A549 treated with AZD2906 at 1 μM for 4 hours (cell line): ENCODE data around the gene SSR2. TPM values are rescaled to one million over a fixed set of nuclear protein-coding genes. Genes with fewer than 3 reads are reported as not detected.

Experiments used
- total RNA-seq: library from RNA; stranded (reverse); fragments of 200-300 nt; extraction: Qiagen RNA extraction; gene quantifications from 5 replicates; pipeline ENCODE4 v1.2.3, GENCODE V29; 2022

Gene SSR2
- 259 to 269 TPM (median 260 TPM) in 5 replicates for total RNA-seq

DNA sequence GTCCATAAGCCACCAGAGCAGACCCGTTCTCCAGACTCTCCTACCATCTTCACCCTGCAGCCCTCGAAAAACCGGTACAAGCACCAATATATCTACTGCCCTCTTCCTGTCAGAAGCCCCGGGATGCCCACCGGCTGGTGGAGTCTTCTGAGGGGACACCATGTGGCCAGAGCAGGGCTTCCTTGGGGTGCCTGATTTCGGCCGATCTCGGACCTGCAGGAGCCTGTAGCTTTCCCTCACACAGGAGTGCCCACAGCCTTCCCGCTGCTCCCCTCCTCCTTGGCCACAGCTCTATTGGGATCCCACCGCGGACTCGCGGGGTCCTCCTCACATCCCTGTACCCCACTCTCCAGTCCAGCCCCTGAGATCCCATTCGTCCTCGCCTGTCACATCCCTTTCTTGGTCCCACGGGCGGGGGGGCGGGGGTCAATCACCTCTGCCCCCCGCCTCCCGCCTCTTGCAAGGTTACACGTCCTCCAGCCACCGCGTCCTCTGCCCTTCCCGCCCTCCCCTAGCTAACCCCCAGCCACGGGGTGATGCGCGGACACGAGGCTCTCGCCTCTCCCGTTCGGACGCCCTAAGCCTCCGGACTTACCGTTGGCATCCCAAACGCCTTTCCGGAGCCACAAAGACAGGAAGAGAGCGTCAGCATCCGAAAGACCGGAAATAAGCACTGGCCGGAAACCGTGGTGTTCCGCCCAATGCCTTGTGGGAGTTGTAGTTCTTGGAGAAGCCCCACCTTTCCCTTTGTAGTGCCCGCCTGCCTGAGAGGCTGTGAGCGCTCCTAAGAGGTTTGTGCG lies at the start of gene SSR2:
Gene SSR2 (minus strand): TSS at position 659 of the 800 bp plus-strand sequence. CDS start 784 bp downstream, outside the sequence.

DNA sequence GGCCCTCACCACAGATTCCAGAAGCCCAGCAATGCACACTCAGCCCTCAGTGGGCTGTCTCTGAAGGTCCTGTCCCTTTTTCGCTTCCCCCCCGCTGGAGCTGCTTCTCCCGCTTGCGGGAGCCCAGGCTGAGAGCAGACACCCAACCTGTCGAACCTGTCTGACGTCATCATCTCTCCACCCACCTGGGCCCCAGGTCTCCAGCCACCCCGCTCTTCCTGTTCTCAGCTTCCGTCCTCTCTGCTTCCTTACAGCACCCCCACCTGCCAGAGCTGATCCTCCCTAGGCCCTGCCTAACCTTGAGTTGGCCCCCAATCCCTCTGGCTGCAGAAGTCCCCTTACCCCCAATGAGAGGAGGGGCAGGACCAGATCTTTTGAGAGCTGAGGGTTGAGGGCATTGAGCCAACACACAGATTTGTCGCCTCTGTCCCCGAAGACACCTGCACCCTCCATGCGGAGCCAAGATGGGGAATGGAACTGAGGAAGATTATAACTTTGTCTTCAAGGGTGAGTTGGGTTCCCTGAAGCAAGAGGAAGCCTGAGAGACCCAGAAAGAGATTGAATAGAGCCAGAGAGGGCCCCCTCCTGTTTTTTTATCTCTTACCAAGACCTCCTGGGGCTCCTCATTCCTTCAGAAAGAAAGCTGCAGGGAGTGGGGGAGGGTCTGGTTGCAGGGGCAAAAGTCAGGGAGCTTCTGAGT lies 40.3 kb upstream of the SSR2 start, which contains the start of gene RAB25:
Gene RAB25 (plus strand): TSS at position 224 of the 700 bp plus-strand sequence. CDS start 241 bp downstream, at position 465.

DNA sequence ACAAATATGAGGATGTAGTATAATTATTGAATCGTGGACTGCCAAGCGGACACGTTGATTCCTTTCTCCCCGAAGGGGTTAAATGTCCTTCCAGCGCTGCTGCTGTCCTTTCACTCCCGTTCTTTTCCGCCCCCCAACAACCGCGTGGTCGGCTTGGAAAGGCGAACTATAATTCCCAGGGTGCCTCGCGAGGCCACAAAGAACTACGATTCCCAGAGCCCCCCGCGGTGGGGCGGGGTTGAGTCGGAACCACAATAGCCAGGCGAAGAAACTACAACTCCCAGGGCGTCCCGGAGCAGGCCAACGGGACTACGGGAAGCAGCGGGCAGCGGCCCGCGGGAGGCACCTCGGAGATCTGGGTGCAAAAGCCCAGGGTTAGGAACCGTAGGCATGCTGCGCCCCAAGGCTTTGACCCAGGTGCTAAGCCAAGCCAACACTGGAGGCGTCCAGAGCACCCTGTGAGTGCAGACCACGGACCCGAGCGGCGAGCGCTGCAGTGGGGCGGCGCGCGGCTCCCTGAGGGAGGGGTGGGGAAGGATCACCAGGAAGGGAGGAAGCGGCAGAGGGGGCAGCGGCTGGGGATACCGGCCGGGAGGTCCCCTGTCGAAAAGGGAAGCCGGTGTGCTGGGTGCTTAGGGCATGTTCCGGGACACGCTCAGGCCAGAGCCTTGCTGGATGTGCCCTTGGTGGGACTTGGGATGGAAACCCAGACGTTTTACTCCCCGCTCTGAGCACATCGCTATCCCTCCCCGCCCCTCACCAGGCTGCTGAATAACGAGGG lies 33.9 kb upstream of the SSR2 start, which contains the start of gene LAMTOR2:
Gene LAMTOR2 (plus strand): TSS at position 283 of the 781 bp plus-strand sequence. CDS start 108 bp downstream, at position 391.

DNA sequence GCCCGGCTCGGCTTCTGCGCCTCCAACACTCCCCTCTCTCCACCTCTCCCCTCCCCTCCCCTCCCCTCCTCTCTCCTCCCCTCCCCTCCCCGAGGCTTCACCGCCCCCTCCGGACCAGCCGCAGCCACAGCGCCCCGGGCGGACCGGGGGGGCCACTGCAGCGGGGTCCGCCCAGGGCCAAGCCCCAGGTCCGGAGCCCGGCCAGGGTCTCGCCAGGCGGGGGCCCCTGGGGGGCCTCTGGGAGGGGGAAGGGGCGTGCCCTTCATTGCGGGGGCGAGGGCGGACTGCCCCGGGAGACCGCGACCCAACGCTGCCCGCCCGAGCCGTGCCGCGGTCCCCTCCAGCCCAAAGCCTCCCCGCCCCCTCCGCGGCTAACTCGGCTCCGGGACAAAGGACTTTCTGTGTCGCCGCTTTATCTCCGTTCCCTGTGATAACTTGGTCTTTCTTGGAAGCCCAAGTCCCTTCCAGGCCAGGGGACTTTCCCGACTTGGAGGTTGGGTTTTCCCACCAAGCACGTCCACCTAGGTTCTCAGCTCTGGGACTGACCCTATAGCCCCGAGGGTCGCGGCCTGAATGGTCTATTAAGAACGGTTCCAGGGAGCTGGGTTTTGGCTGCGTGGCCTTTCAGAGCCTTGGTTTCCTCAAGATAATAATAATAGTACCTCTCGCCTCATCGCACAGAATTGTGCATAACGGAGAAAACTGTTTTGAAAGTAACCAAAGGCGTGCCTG lies 33.2 kb upstream of the SSR2 start, which contains the start of gene UBQLN4:
Gene UBQLN4 (minus strand): TSS at position 31 of the 732 bp plus-strand sequence. CDS start 97 bp downstream, outside the sequence.

DNA sequence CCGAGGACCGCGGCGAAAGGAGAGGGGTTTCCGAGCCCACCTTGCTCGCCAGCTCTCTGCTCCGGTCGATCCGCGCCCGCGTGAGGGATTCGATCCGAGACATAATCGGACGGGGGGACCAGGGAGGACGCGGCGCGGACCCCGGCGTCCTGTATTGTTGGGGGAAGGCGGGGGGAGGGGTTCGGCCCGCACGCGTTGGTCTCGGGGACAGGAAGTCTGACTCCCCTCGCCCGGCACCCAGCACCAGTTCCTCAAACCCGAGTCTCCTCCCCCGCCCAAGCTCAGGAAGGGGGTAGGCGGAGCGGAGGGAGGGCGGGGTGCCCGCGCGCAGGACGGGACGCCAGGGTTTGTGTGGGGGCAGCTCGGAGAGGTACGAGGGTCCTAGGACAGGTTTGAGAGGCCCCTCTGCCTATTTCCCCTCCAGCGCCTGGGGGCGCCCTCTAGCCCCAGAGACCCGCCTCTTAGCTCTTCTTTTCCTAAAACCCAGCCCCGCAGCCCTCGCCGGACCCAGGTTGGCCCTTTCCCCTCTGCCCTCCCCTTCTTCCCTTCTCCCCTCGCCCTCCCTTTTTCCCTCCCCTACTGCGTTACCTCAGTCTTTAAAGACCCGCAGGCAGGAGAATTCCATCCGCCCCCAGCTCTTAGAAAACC lies 42.3 kb downstream of the SSR2 start, which contains the start of gene ARHGEF2:
Gene ARHGEF2 (minus strand): TSS at position 223 of the 648 bp plus-strand sequence. CDS start 120 bp downstream, at position 103.

Other genes starting within 250 kb of the SSR2 start
- gene GON4L, start 163.7 kb downstream of the SSR2 start, total RNA-seq: 12.2 to 14.4 TPM (median 13.2 TPM) in 5 replicates
- gene SYT11, start 161.4 kb downstream of the SSR2 start, total RNA-seq: 1.00 to 1.4 TPM (median 1.2 TPM) in 5 replicates
- 18.3 to 22.3 TPM (median 20.0 TPM) in 5 replicates for gene RIT1, start 109.6 kb downstream of the SSR2 start, total RNA-seq
- gene KHDC4, start 86.5 kb downstream of the SSR2 start, total RNA-seq: 18.9 to 21.7 TPM (median 19.2 TPM) in 5 replicates
- gene RXFP4, start 79.3 kb downstream of the SSR2 start, total RNA-seq: not detected in 5 replicates
- 28.8 to 34.1 TPM (median 33.5 TPM) in 5 replicates for gene ARHGEF2, start 42.4 kb downstream of the SSR2 start, total RNA-seq
- 33.7 to 42.4 TPM (median 36.4 TPM) in 5 replicates for gene UBQLN4, start 32.8 kb upstream of the SSR2 start, total RNA-seq
- gene LAMTOR2, start 33.8 kb upstream of the SSR2 start, total RNA-seq: 149 to 159 TPM (median 157 TPM) in 5 replicates
- 0.21 TPM in 1 of 5 replicates, not detected in the others for gene RAB25, start 40.2 kb upstream of the SSR2 start, total RNA-seq
- gene MEX3A, start 61.5 kb upstream of the SSR2 start, total RNA-seq: 1.2 to 2.6 TPM (median 2.1 TPM) in 5 replicates
- 703 to 786 TPM (median 771 TPM) in 5 replicates for gene LMNA, start 93.8 kb upstream of the SSR2 start, total RNA-seq
- gene SEMA4A, start 132.6 kb upstream of the SSR2 start, total RNA-seq: 0.34 to 0.69 TPM (median 0.40 TPM) in 5 replicates
- 24.4 to 29.9 TPM (median 27.4 TPM) in 5 replicates for gene SLC25A44, start 173.2 kb upstream of the SSR2 start, total RNA-seq
- 57.2 to 60.2 TPM (median 59.0 TPM) in 5 replicates for gene PMF1, start 192.1 kb upstream of the SSR2 start, total RNA-seq
- 0.15 to 0.37 TPM (median 0.32 TPM) in 5 replicates for gene BGLAP, start 221.2 kb upstream of the SSR2 start, total RNA-seq
- 1.9 to 4.6 TPM (median 4.2 TPM) in 5 replicates for gene PAQR6, start 227.1 kb upstream of the SSR2 start, total RNA-seq